Right lobe of liver (tissue), 4 donors: ENCODE data around the gene PGAM2.

Experiments used
- POLR2A ChIP-seq: fragments of 450-650 bp; IDR thresholded peaks from one replicate; pipeline ENCODE4 v1.6.1; 2017; ENCODE audit warnings: antibody characterized with exemption, mild to moderate bottlenecking
- TF ChIP-seq, protein P1 (sequence below), 4 donors: fragments of 200-600 bp in 3 of 4; fragments of 450-650 bp in 1 of 4; IDR thresholded peaks; one replicate each; pipeline versions ENCODE4 v1.5.1 to v1.8.0; 2016 to 2022; ENCODE audit warnings: antibody characterized with exemption in 4 of 4, mild to moderate bottlenecking in 2 of 4
- donor health status: DM: no; HTN: no; CAD: no.
- donor health status: DM: no; HTN: no; CAD: no.
- donor health status: DM: no; HTN: yes; CAD: no.

DNA sequence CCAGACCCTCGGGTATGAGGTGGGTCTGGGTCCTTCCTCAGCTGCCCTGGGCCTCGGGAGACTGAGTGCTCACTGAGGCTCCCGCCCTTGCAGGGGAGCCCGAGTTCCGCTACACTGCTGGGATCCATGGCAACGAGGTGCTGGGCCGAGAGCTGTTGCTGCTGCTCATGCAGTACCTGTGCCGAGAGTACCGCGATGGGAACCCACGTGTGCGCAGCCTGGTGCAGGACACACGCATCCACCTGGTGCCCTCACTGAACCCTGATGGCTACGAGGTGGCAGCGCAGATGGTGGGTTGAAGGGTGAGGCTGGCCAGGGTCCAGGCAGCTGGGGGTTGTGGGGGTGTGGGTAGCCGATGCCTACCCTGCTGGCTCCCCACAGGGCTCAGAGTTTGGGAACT, 46.4 kb upstream of the PGAM2 start:
- TF ChIP-seq, protein P1, sequence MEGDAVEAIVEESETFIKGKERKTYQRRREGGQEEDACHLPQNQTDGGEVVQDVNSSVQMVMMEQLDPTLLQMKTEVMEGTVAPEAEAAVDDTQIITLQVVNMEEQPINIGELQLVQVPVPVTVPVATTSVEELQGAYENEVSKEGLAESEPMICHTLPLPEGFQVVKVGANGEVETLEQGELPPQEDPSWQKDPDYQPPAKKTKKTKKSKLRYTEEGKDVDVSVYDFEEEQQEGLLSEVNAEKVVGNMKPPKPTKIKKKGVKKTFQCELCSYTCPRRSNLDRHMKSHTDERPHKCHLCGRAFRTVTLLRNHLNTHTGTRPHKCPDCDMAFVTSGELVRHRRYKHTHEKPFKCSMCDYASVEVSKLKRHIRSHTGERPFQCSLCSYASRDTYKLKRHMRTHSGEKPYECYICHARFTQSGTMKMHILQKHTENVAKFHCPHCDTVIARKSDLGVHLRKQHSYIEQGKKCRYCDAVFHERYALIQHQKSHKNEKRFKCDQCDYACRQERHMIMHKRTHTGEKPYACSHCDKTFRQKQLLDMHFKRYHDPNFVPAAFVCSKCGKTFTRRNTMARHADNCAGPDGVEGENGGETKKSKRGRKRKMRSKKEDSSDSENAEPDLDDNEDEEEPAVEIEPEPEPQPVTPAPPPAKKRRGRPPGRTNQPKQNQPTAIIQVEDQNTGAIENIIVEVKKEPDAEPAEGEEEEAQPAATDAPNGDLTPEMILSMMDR (IDR thresholded peaks at IDR 0.05): no peak
- no peak for TF ChIP-seq POLR2A
